Measurements from ENCODE around the gene PARG.

PARG gene

DNA sequence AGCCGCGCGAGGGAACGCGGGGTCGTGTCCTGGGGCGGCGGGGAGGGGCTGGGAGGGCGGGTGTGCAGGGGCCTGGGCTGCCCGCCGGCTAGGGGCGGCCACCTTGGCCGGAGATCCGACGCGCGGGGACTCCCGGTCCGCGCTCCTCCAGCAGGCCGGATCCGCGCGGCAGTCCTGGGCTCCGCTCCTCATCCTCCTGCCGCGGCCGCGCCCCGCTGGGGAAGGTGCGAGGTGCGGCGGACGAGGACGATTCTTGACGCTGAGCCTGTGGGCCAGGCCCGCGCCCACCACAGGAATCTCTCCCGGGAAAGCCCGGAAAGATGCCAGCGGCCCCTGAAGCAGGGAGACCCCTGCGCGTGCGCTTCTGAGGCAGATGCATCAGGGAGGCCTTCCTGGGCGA lies 173.1 kb downstream of the PARG start:
- TF ChIP-seq, protein P1, sequence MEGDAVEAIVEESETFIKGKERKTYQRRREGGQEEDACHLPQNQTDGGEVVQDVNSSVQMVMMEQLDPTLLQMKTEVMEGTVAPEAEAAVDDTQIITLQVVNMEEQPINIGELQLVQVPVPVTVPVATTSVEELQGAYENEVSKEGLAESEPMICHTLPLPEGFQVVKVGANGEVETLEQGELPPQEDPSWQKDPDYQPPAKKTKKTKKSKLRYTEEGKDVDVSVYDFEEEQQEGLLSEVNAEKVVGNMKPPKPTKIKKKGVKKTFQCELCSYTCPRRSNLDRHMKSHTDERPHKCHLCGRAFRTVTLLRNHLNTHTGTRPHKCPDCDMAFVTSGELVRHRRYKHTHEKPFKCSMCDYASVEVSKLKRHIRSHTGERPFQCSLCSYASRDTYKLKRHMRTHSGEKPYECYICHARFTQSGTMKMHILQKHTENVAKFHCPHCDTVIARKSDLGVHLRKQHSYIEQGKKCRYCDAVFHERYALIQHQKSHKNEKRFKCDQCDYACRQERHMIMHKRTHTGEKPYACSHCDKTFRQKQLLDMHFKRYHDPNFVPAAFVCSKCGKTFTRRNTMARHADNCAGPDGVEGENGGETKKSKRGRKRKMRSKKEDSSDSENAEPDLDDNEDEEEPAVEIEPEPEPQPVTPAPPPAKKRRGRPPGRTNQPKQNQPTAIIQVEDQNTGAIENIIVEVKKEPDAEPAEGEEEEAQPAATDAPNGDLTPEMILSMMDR (IDR thresholded peaks at IDR 0.05; ENCODE audit: extremely low read depth, missing control alignments): no peak
- no peak for DNase-seq (ENCODE audit: low spot score)

DNA sequence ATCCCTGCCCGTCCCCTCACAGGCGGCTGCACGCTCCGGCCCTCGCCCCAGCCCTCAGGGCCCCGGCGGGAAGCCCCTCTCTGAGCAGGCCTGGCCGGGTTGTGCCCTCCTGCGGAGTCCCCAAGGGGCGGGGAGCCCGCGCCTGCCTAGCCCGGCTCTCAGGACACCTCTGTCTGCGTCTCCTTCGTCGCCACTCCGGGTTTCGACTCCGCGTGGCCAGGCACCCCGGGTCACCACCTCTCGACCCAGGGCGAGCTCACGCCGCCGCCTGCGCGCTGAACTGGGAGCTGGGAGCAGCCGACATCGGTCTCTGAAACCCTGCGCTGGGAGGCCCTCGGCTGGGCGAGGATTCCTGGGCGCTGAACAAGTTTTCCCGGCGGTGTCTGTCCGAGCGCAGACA lies 173.5 kb downstream of the PARG start:
- TF ChIP-seq, protein P1 (IDR thresholded peaks at IDR 0.05; ENCODE audit: extremely low read depth, missing control alignments): no peak
- no peak for DNase-seq (ENCODE audit: low spot score)

Data from GM20000 (cell line).